K562 (cell line): Measurements from ENCODE around the gene HSPB7. TPM values are rescaled to one million over a fixed set of nuclear protein-coding genes. Genes with fewer than 3 reads are reported as not detected.

Source experiments
- ATAC-seq: fragments of 200-7000 bp; cut with Tn5 transposase; 3 replicates; pipeline ENCODE4 v1.9.1; 2020; ENCODE audit warnings: moderate library complexity
- BruUV-seq: library from RNA; stranded (reverse); fragments of 400-500 nt; replicated peaks from 2 replicates; lab custom pipeline; 2021; lab: Mats Ljungman, UMichigan
- CTCF ChIA-PET: fragments of 300-600 bp; formaldehyde crosslinking; extraction: SDS; loops from one replicate; lab custom pipeline; 2021; ENCODE audit warnings: low intra/inter-chr PET ratio; lab: Yijun Ruan, JAX
- POLR2A ChIA-PET: fragments of 300-600, 350-650 bp; sonication (Branson Sonifier 250); formaldehyde crosslinking; extraction: SDS; loops from one replicate; lab custom pipeline; 2021; ENCODE audit warnings: antibody characterized with exemption, inconsistent platforms; lab: Yijun Ruan, JAX
- DNase-seq, 4 experiments: peaks; one replicate each; pipeline versions ENCODE4 v3.0.0 to v3.0.0-alpha.2; 2011 to 2018; ENCODE audit warnings: low spot score in 3 of 4, mixed read lengths in 3 of 4; ENCODE audit errors: extremely low read depth in 1 of 4
- FAIRE-seq: peaks from 2 replicates; lab custom pipeline; 2011; peaks lifted over from hg19 to GRCh38; lab: Jason Lieb, UNC
- H2AFZ ChIP-seq: 2 replicates; pipeline ENCODE4 v1.6.0; 2011; ENCODE audit warnings: low read depth, low read length, control low read depth, inconsistent platforms
- H3K27ac ChIP-seq: fragments of 200-600 bp; 3 replicates; pipeline ENCODE4 v1.8.0; 2011; ENCODE audit warnings: low read depth, mild to moderate bottlenecking, control low read depth, inconsistent platforms, low read length, moderate library complexity, mixed read lengths; ENCODE audit errors: extremely low read depth
- H3K27me3 ChIP-seq, 2 experiments: fragments of 300-600 bp in 1 of 2; 2 replicates in 1 of 2; 3 replicates in 1 of 2; pipeline versions ENCODE4 v1.6.0 to v1.8.0; 2011; ENCODE audit warnings: inconsistent platforms in 2 of 2, low read length in 2 of 2, mild to moderate bottlenecking in 1 of 2, mixed read lengths in 1 of 2, moderate library complexity in 1 of 2; ENCODE audit not compliant: control insufficient read depth in 2 of 2, insufficient read depth in 2 of 2
- H3K36me3 ChIP-seq: fragments of 300-600 bp; 3 replicates; pipeline ENCODE4 v1.8.0; 2011; ENCODE audit warnings: mild to moderate bottlenecking, low read length, inconsistent platforms; ENCODE audit not compliant: control insufficient read depth, insufficient read depth
- H3K4me1 ChIP-seq, 2 experiments: fragments of 200-600 bp in 1 of 2; replicated peaks in 1 of 2; 2 replicates in 1 of 2; 3 replicates in 1 of 2; pipeline versions ENCODE4 v1.5.1 to v1.8.0; 2011; ENCODE audit warnings: inconsistent platforms in 2 of 2, low read length in 2 of 2, mild to moderate bottlenecking in 1 of 2, mixed read lengths in 1 of 2, moderate library complexity in 1 of 2; ENCODE audit not compliant: control insufficient read depth in 2 of 2, insufficient read depth in 2 of 2
- H3K4me2 ChIP-seq: 2 replicates; pipeline ENCODE4 v1.6.1; 2011; ENCODE audit warnings: low read length, control low read depth, inconsistent platforms, mixed read lengths; ENCODE audit not compliant: insufficient read depth
- H3K4me3 ChIP-seq: fragments of 200-600 bp; sonication (generic), shearing (Covaris generic); 2 replicates; pipeline ENCODE4 v1.5.1; 2016; ENCODE audit warnings: control low read depth, inconsistent platforms
- H3K79me2 ChIP-seq: fragments of 200-600 bp; 3 replicates; pipeline ENCODE4 v1.8.0; 2011; ENCODE audit warnings: low read length, inconsistent platforms; ENCODE audit not compliant: control insufficient read depth, insufficient read depth
- H3K9ac ChIP-seq, 2 experiments: 2 replicates each; pipeline versions ENCODE4 v1.6.0 to v1.6.1; 2011; ENCODE audit warnings: low read depth in 2 of 2, low read length in 2 of 2, control low read depth in 1 of 2, inconsistent platforms in 1 of 2, mild to moderate bottlenecking in 1 of 2, mixed read lengths in 1 of 2; ENCODE audit not compliant: insufficient read depth in 1 of 2
- H3K9me1 ChIP-seq: one replicate; pipeline ENCODE4 v1.6.0; 2011; ENCODE audit warnings: inconsistent platforms, mild to moderate bottlenecking, low read length, moderate library complexity; ENCODE audit not compliant: control insufficient read depth, insufficient read depth
- H3K9me3 ChIP-seq: replicated peaks from 2 replicates; pipeline ENCODE4 v1.5.1; 2011; ENCODE audit warnings: low read depth, low read length, inconsistent platforms; ENCODE audit not compliant: control insufficient read depth, insufficient read depth
- H4K20me1 ChIP-seq: replicated peaks from 2 replicates; pipeline ENCODE4 v1.6.1; 2011; ENCODE audit warnings: low read length, inconsistent platforms, mixed read lengths; ENCODE audit not compliant: control insufficient read depth, insufficient read depth
- ATF7 ChIP-seq: fragments of 450-650 bp; IDR thresholded peaks from 2 replicates; pipeline ENCODE4 v1.7.1; 2014; ENCODE audit warnings: mild to moderate bottlenecking, moderate library complexity
- CHCHD3 ChIP-seq: fragments of 250-450 bp; sonication (Bioruptor Pico); IDR thresholded peaks from 2 replicates; pipeline ENCODE4 v2.1.2; 2022; ENCODE audit warnings: mild to moderate bottlenecking
- ELK3 ChIP-seq: fragments of 450-650 bp; formaldehyde crosslinking; IDR thresholded peaks from 2 replicates; pipeline ENCODE4 v1.4.0; 2020; ENCODE audit warnings: mild to moderate bottlenecking
- KLF16 ChIP-seq: IDR thresholded peaks from 2 replicates; pipeline ENCODE4 v1.6.1; 2016; ENCODE audit warnings: antibody characterized with exemption
- MAFG ChIP-seq: fragments of 450-650 bp; conservative IDR thresholded peaks from 2 replicates; pipeline ENCODE4 v1.6.1; 2016; ENCODE audit warnings: missing genetic modification characterization, missing compliant biosample characterization
- PHF20 ChIP-seq: fragments of 450-650 bp; IDR thresholded peaks from 2 replicates; pipeline ENCODE4 v1.6.1; 2018; ENCODE audit not compliant: partially characterized antibody
- SNAPC5 ChIP-seq: fragments of 250-450 bp; sonication (Bioruptor Pico); IDR thresholded peaks from 2 replicates; pipeline ENCODE4 v1.8.0; 2021; ENCODE audit warnings: moderate library complexity, mild to moderate bottlenecking, inconsistent platforms
- TCF7L2 ChIP-seq: fragments of 150-350 bp; IDR thresholded peaks from 2 replicates; pipeline ENCODE4 v1.6.1; 2016; ENCODE audit warnings: low read depth, mild to moderate bottlenecking, low read length, moderate library complexity
- ZBTB34 ChIP-seq: fragments of 250-450 bp; sonication (Bioruptor Pico); IDR thresholded peaks from 2 replicates; pipeline ENCODE4 v1.8.0; 2021; ENCODE audit warnings: mild to moderate bottlenecking, moderate library complexity
- ZNF324 ChIP-seq: fragments of 250-450 bp; sonication (Bioruptor Pico); IDR thresholded peaks from 2 replicates; pipeline ENCODE4 v1.4.0; 2020; ENCODE audit warnings: mild to moderate bottlenecking
- ZNF408 ChIP-seq: fragments of 250-450 bp; sonication (Bioruptor Pico); IDR thresholded peaks from 2 replicates; pipeline ENCODE4 v1.4.0; 2020; ENCODE audit warnings: low read depth, mild to moderate bottlenecking, moderate library complexity
- ZNF717 ChIP-seq: fragments of 250-450 bp; sonication (Bioruptor Pico); IDR thresholded peaks from 2 replicates; pipeline ENCODE4 v1.5.0; 2021
- ZNF766 ChIP-seq: fragments of 200-800 bp; sonication (Bioruptor generic); conservative IDR thresholded peaks from 2 replicates; pipeline ENCODE4 v1.6.1; 2016; ENCODE audit warnings: missing genetic modification characterization, missing compliant biosample characterization
- ZNF77 ChIP-seq: fragments of 250-450 bp; sonication (Bioruptor Pico); IDR thresholded peaks from 2 replicates; pipeline ENCODE4 v1.5.0; 2020
- ZNF785 ChIP-seq: fragments of 250-450 bp; sonication (Bioruptor Pico); IDR thresholded peaks from 2 replicates; pipeline ENCODE4 v1.4.0; 2020; ENCODE audit warnings: mild to moderate bottlenecking
- WGBS: fragments of 100-300 bp; shearing (Covaris generic); methylation state at CpG from one replicate; pipeline ENCODE4 v1.1.6; 2016; ENCODE audit warnings: low coverage, mixed read lengths; ENCODE audit not compliant: insufficient coverage; ENCODE audit errors: missing lambda C conversion rate; 5-methylcytosine and 5-hydroxymethylcytosine counted together
- in situ Hi-C: fragments of 300-500 bp; cut with MboI; formaldehyde crosslinking; loops from 4 replicates; pipeline ENCODE4 v1.15.0; 2018; ENCODE audit warnings: inconsistent platforms, mixed read lengths
- intact Hi-C: fragments of 100-400 bp; cut with micrococcal nuclease; formaldehyde crosslinking; loops from 2 replicates; pipeline ENCODE4 v1.14.2; 2022
- polyA plus RNA-seq, 8 experiments: library from polyadenylated mRNA; depleted of rRNA in 4 of 8; stranded (reverse) in 5 of 8; unstranded in 3 of 8; fragments of >200 nt; fragmentation: Nextera tagmentation in 2 of 8; fragmentation: Illumina TruSeq in 1 of 8; extraction: Ambion mirVana in 2 of 8; extraction: Trizol in 1 of 8; gene quantifications; 2 replicates each; pipeline versions ENCODE4 v1.2.1 to v1.2.3, GENCODE V29; 2011 to 2014; ENCODE audit warnings: inconsistent platforms in 1 of 8, missing spikeins in 1 of 8
- total RNA-seq, 7 experiments: library from RNA; depleted of rRNA in 6 of 7; stranded (reverse); fragments of >200 nt in 6 of 7; fragmentation: Illumina TruSeq in 2 of 7; extraction: Trizol in 2 of 7; gene quantifications; 2 replicates each; pipeline versions ENCODE4 v1.2.1 to v1.2.3, GENCODE V29; 2011 to 2021; ENCODE audit warnings: low replicate concordance in 1 of 7

The HSPB7 gene
- total and polyA plus RNA-seq, 9 of the 15 experiments (the other 6 are each of a cell fraction or from before 2014, with no cell fraction given): 0.05 to 0.19 (median 0.07) TPM; not detected in 6

- TF ChIP-seq ZBTB34 (CRISPR knock-in tag): no peak
- no peak for TF ChIP-seq ATF7
These were observed at the start of gene HSPB7 (continued) for GRCh38 chr1:16017461-16018303.

- WGBS: 1% methylated on average over 6 of the region's 6 CpGs
- FAIRE-seq: peak; percentile 52
- no peaks in the 10 kb centered on the region for H3K79me2 ChIP-seq
- no peak overlapping the region for H3K27ac ChIP-seq
- H3K4me1 ChIP-seq: peaks cover 2 to 22% of the 10 kb centered on the region in 2 experiments; a peak in 3 of 5 replicates
- BruUV-seq: no TSS peak
- intact Hi-C loops (no loop called here), in situ Hi-C loops (loop anchor here (10.0 kb wide), 1 partner anchor 52 kb away; the partner anchor contains the start of gene HSPB7)
- ChIA-PET POLR2A (interaction anchor here (0.7 to 1.2 kb wide), 2 partner anchors 91 to 101 kb away, joined by 3 to 4 read pairs; partner anchors contain the start of gene ZBTB17), CTCF (no interaction called here)
- 0 out of 4 replicates have a peak overlapping the region, but pooled peaks of 1 of the 2 experiments have one; percentile 6 for H3K9ac ChIP-seq
- H3K27me3 ChIP-seq: peaks cover 17 to 72% of the 10 kb centered on the region in 2 experiments
- H3K36me3 ChIP-seq: no peaks in the 10 kb centered on the region
- H3K9me1 ChIP-seq: no peaks in the 10 kb centered on the region
- ATAC-seq: peak; percentile 54
- peaks cover 10% of the 10 kb centered on the region; the same call in 1 of the 2 replicates for H4K20me1 ChIP-seq
- peak in 3 of 4 experiments; percentile 43 to 58 (median 49) for DNase-seq
- H2AFZ ChIP-seq: no peak overlapping the region
- H3K4me3 ChIP-seq: no peak overlapping the region
- no peak overlapping the region for H3K4me2 ChIP-seq
- no peaks in the 10 kb centered on the region for H3K9me3 ChIP-seq
- TF ChIP-seq ZNF77 (CRISPR knock-in tag) (no peak), SNAPC5 (CRISPR knock-in tag) (no peak), ZNF717 (CRISPR knock-in tag) (no peak), ZNF766 (CRISPR knock-in tag) (no peak), ZNF408 (CRISPR knock-in tag) (no peak), ZNF324 (no peak), ELK3 (CRISPR knock-in tag) (no peak), MAFG (no peak), ZNF785 (CRISPR knock-in tag) (no peak), CHCHD3 (CRISPR knock-in tag) (no peak), PHF20 (no peak), TCF7L2 (no peak), KLF16 (no peak)
These were observed 49.4 kb upstream of the HSPB7 start for GRCh38 chr1:16067127-16067768.
